ENCODE measurements around the gene CARNS1.

Gene CARNS1

GRCh38 chr11:67465530-67465929 lies 50.1 kb downstream of the CARNS1 start:
- peak; percentile 16 for DNase-seq

GRCh38 chr11:67466367-67466766 lies 50.9 kb downstream of the CARNS1 start:
- DNase-seq = no peak

GRCh38 chr11:67466962-67467771 lies 51.7 kb downstream of the CARNS1 start:
- no peak for DNase-seq

- no peak for DNase-seq
Measured at GRCh38 chr11:67468056-67468455, 52.6 kb downstream of the CARNS1 start.

- DNase-seq = no peak
Measured at GRCh38 chr11:67468456-67468758, 52.9 kb downstream of the CARNS1 start.

GRCh38 chr11:67468759-67469507 lies 53.5 kb downstream of the CARNS1 start, which contains the start of gene TMEM134:
Gene TMEM134 (minus strand): TSS chr11:67469251. CDS start chr11:67469192, 59 bp downstream.
- DNase-seq = peak; percentile 90

- no peak for DNase-seq
Measured at GRCh38 chr11:67469508-67469811, 54.0 kb downstream of the CARNS1 start.

- no peak for DNase-seq
Measured at GRCh38 chr11:67470337-67471002, 55.0 kb downstream of the CARNS1 start.

- DNase-seq = no peak
Measured at GRCh38 chr11:67472882-67473281, 57.4 kb downstream of the CARNS1 start.

All from fibroblast of skin of back (primary cell).